Fibroblast of villous mesenchyme (primary cell): ENCODE data around the gene WDR70. TPM values are rescaled to one million over a fixed set of nuclear protein-coding genes. Genes with fewer than 3 reads are reported as not detected.
A peak's percentile ranks its signal among the peaks of the same experiment; 100 is the strongest.
"Not testable (repeated sequence)": the region's sequence is repeated elsewhere in the genome, so short reads cannot be mapped to it uniquely, and the experiment has no call there.

Experiments used
- DNase-seq: peaks from one replicate; pipeline ENCODE4 v3.0.0-alpha.2; 2010; ENCODE audit warnings: low read depth
- H3K4me3 ChIP-seq: 2 replicates; pipeline ENCODE4 v1.5.1; 2011; ENCODE audit warnings: low read depth, mild to moderate bottlenecking, low read length
- total RNA-seq: library from RNA; depleted of rRNA; stranded (reverse); fragments of >200 nt; gene quantifications from 2 replicates; pipeline ENCODE4 v1.2.3, GENCODE V29; 2012
- TF ChIP-seq, protein P1 (sequence below): IDR thresholded peaks from 2 replicates; pipeline ENCODE4 v1.5.1; 2012; ENCODE audit warnings: low read depth, mild to moderate bottlenecking, low read length; ENCODE audit not compliant: insufficient read depth

The WDR70 gene
- 23.5 and 29.4 TPM in 2 replicates for total RNA-seq

DNA sequence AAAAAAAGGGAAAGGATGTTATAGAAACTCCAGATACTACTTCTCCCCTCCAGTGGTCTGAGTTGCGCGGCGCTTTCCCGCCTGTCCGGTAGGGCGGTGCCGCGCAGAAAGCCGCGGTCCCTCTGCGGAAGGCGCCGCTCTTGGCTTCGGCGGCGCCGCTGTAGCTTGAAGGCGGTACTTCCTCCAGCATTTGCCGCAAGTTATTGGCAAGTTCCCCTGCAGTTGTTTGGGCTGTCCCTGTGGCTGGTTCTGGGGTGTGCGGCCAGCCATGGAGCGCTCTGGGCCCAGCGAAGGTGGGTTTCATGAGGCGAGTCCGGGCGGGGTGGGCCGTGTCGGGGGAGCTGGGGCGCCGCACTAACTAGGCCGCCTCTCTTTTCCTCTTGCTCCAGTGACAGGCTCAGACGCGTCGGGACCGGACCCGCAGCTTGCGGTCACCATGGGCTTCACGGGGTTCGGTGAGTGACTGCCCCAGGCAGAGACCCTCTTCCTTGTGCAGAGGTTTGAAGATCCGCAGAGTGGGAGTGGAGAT is at the start of gene WDR70:
Gene WDR70 (plus strand): TSS at position 219 of the 529 bp plus-strand sequence. CDS start 50 bp downstream, at position 269.
- H3K4me3 ChIP-seq: peak within 1 kb of the TSS; percentile 81
- peak; percentile 90 for DNase-seq
- TF ChIP-seq, protein P1, sequence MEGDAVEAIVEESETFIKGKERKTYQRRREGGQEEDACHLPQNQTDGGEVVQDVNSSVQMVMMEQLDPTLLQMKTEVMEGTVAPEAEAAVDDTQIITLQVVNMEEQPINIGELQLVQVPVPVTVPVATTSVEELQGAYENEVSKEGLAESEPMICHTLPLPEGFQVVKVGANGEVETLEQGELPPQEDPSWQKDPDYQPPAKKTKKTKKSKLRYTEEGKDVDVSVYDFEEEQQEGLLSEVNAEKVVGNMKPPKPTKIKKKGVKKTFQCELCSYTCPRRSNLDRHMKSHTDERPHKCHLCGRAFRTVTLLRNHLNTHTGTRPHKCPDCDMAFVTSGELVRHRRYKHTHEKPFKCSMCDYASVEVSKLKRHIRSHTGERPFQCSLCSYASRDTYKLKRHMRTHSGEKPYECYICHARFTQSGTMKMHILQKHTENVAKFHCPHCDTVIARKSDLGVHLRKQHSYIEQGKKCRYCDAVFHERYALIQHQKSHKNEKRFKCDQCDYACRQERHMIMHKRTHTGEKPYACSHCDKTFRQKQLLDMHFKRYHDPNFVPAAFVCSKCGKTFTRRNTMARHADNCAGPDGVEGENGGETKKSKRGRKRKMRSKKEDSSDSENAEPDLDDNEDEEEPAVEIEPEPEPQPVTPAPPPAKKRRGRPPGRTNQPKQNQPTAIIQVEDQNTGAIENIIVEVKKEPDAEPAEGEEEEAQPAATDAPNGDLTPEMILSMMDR: peak; percentile 54

DNA sequence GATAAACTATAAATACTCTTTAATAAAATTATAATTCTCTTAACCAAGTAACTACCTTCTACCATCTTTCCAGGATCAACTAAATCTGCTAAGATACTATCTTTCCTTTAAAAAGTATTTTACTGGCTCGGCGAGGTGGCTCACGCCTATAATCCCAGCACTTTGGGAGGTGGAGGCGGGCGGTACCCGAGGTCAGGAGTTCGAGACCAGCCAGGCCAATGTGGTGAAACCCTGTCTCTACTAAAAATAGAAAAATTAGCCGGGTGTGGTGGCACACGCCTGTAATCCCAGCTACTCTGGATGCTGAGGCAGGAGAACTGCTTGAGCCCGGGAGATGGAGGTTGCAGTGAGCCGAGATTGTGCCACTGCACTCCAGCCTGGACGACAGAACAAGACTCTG is 44.4 kb upstream of the WDR70 start:
- H3K4me3 ChIP-seq, DNase-seq: not testable (repeated sequence)

DNA sequence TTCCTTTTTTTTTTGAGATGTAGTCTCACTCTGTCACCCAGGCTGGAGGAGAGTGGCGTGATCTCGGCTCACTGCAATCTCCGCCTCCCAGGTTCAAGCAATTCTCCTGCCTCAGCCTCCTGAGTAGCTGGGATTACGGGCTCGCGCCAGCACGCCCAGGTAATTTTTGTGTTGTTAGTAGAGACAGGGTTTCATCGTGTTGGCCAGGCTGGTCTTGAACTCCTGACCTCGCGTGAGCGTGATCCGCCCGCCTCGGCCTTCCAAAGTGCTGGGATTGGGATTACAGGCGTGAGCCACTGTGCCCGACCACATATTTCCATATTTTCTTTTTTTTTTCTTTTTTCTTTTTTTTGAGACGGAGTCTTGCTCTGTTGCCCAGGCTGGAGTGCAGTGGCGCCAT is 36.4 kb upstream of the WDR70 start:
- not testable (repeated sequence) for H3K4me3 ChIP-seq, DNase-seq

DNA sequence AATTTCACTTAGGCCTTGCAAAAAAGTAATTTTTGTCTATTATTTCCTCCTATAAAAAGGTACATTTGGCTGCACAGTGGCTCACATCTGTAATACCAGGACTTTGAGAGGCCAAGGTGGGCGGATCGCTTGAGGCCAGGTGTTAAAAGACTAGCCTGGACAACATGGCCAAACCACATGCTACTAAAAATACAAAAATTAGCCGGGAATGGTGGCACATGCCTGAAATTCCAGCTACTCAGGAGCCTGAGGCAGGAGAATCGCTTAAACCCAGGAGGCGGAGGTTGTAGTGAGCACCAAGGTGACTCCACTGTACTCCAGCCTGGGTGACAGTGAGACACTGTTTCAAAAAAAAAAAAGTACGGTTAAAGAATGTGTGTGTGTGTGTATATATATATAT is 24.0 kb upstream of the WDR70 start:
- no peak for DNase-seq
- no peak overlapping the region for H3K4me3 ChIP-seq
- TF ChIP-seq, protein P1: no peak

DNA sequence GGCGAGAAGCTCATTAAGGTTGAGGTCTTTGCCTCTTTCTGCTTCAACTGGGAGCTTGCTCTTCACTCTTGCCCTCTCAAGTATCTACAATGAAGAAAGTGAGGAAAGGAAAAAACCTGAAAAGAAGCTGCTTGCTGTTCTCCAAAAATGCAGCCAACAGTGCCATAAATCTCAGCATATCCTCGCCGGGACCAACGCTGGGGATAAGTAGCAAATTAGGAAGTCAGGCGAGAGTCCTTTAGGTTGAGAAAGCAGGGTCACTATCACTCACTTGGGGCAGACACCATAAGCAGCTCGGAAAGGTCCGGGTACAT is 8.6 kb upstream of the WDR70 start:
- H3K4me3 ChIP-seq: peak overlapping the region; percentile 74
- TF ChIP-seq, protein P1: no peak
- no peak for DNase-seq

DNA sequence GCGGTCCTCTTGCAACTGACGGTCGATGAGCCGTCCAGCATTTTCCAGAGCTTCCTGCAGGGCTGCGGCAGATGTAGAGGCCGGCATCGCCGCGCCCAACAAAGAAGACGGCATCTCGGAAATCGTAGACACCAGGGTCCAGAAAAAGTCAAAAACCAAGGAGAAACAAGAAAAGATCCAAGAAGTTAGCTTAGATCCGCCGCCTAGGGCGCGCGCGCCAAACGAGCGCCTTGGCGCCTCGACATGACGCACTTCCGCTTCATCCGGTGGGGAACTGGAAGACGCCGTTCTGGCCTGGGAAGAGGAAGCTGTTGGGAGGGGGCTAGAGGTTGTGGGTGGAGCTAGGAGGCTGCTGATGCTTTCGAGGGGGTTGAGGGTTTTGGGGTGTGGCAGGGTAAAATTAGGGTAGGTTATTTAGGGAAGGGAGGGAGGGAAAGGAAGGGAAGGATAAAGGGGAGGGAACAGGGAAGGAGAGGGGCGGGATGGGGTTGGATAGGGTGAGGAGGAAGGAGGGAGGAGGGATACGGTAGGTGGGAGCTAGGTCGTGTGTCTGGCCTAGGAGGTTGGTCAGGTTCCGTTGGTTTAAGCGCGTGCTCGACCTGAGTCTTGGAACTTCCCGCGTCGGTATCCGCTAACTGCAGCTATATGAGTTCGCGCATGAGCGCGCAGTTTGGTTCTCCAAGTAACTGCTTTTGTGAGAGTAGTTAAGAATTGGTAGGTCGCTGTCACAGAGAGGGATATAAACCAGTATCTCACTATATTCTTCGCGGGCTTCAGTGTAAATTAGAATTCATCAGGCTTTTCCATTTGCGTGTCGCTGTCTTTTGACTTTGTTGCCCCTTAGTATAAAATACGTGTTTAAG is 8.0 kb upstream of the WDR70 start, which contains the start of gene NUP155:
Gene NUP155 (minus strand): TSS at position 243 of the 863 bp plus-strand sequence. CDS start 129 bp downstream, at position 114.
- TF ChIP-seq, protein P1: no peak
- peak within 1 kb of the TSS; percentile 74 for H3K4me3 ChIP-seq
- peak; percentile 96 for DNase-seq

DNA sequence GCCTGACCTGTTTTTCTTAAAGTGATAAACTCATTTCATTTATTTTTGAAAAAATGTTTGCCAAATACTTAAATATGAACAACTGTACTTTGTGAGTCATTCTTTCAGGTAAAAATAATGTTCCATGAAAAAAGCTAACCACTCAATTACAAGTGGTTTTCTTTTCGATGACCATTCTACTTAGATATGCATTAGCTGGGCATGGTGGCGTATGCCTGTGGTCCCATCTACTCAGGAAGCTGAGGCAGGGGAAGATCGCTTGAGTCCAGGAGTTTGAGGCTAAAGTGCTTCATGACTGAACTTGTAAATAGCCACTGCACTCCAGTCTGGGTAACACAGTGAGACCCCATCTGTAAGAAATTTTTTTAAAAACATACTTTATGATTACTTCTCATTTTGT is 4.0 kb upstream of the WDR70 start:
- TF ChIP-seq, protein P1: no peak
- DNase-seq: no peak
- no peak overlapping the region for H3K4me3 ChIP-seq

DNA sequence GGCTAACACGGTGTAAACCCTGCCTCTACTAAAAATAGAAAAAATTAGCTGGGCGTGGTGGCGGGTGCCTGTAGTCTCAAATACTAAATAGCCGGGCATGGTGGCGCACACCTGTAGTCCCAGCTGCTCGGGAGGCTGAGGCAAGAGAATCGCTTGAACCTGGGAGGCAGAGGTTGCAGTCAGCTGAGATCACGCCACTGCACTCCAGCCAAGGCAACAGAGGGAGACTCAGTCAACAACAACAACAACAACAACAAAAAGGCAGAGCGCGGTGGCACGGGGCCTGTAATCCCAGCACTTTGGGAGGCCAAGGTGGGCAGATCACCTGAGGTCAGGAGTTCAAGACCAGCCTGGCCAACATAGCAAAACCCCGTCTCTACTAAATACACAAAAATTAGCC is 1.1 kb upstream of the WDR70 start:
- not testable (repeated sequence) for H3K4me3 ChIP-seq, DNase-seq
